ENCODE measurements around the gene ULK3.

ULK3 gene

GRCh38 chr15:74884428-74885223 is 41.7 kb upstream of the ULK3 start:
- H3K27me3 ChIP-seq (ENCODE audit: control insufficient read depth in 1 of 2, insufficient read depth in 2 of 2, low read length in 2 of 2): no peaks in the 10 kb centered on the region
- no peak overlapping the region for H3K9ac ChIP-seq (ENCODE audit: low read length in 2 of 2)
- no peak overlapping the region for H3K4me3 ChIP-seq (ENCODE audit: low read length in 2 of 2)
- no peak overlapping the region for H3K27ac ChIP-seq (ENCODE audit: low read length)
- peaks cover 10% of the 10 kb centered on the region for H3K4me1 ChIP-seq (ENCODE audit: control insufficient read depth, insufficient read depth, low read length)
- H3K9me3 ChIP-seq (ENCODE audit: control insufficient read depth in 2 of 2, low read length in 2 of 2): no peaks in the 10 kb centered on the region
- no peaks in the 10 kb centered on the region for H3K36me3 ChIP-seq (ENCODE audit: control insufficient read depth in 2 of 2, insufficient read depth in 2 of 2, low read length in 2 of 2)

GRCh38 chr15:74882528-74882927 is 39.6 kb upstream of the ULK3 start:
- Histone ChIP-seq H3K4me1 (ENCODE audit: control insufficient read depth, insufficient read depth, low read length) (no peaks in the 10 kb centered on the region), H3K4me3 (ENCODE audit: low read length in 2 of 2) (no peak overlapping the region), H3K9me3 (ENCODE audit: control insufficient read depth in 2 of 2, low read length in 2 of 2) (no peaks in the 10 kb centered on the region), H3K36me3 (ENCODE audit: control insufficient read depth in 2 of 2, insufficient read depth in 2 of 2, low read length in 2 of 2) (no peaks in the 10 kb centered on the region), H3K9ac (ENCODE audit: low read length in 2 of 2) (no peak overlapping the region), H3K27me3 (ENCODE audit: control insufficient read depth in 1 of 2, insufficient read depth in 2 of 2, low read length in 2 of 2) (no peaks in the 10 kb centered on the region), H3K27ac (ENCODE audit: low read length) (no peak overlapping the region)

GRCh38 chr15:74878273-74878672 is 35.3 kb upstream of the ULK3 start:
- no peaks in the 10 kb centered on the region for H3K9me3 ChIP-seq (ENCODE audit: control insufficient read depth in 2 of 2, low read length in 2 of 2)
- H3K9ac ChIP-seq (ENCODE audit: low read length in 2 of 2): no peak overlapping the region
- H3K36me3 ChIP-seq (ENCODE audit: control insufficient read depth in 2 of 2, insufficient read depth in 2 of 2, low read length in 2 of 2): no peaks in the 10 kb centered on the region
- no peaks in the 10 kb centered on the region for H3K27me3 ChIP-seq (ENCODE audit: control insufficient read depth in 1 of 2, insufficient read depth in 2 of 2, low read length in 2 of 2)
- peaks cover 4% of the 10 kb centered on the region for H3K4me1 ChIP-seq (ENCODE audit: control insufficient read depth, insufficient read depth, low read length)
- H3K27ac ChIP-seq (ENCODE audit: low read length): no peak overlapping the region
- no peak overlapping the region for H3K4me3 ChIP-seq (ENCODE audit: low read length in 2 of 2)

- Histone ChIP-seq H3K27me3 (ENCODE audit: control insufficient read depth in 1 of 2, insufficient read depth in 2 of 2, low read length in 2 of 2) (no peaks in the 10 kb centered on the region), H3K4me3 (ENCODE audit: low read length in 2 of 2) (peak overlapping the region; percentile 84 to 94), H3K27ac (ENCODE audit: low read length) (peak overlapping the region; percentile 78), H3K4me1 (ENCODE audit: control insufficient read depth, insufficient read depth, low read length) (peaks cover 23% of the 10 kb centered on the region), H3K36me3 (ENCODE audit: control insufficient read depth in 2 of 2, insufficient read depth in 2 of 2, low read length in 2 of 2) (no peaks in the 10 kb centered on the region), H3K9me3 (ENCODE audit: control insufficient read depth in 2 of 2, low read length in 2 of 2) (no peaks in the 10 kb centered on the region), H3K9ac (ENCODE audit: low read length in 2 of 2) (peak overlapping the region; percentile 73 to 79)
Observed at GRCh38 chr15:74873756-74874424, 30.9 kb upstream of the ULK3 start.

GRCh38 chr15:74873036-74873755 is 30.2 kb upstream of the ULK3 start, which contains the start of gene SCAMP2:
SCAMP2 (minus strand) TSS chr15:74873365; CDS start chr15:74873255, 110 bp downstream.
- H3K9me3 ChIP-seq (ENCODE audit: control insufficient read depth in 2 of 2, low read length in 2 of 2): no peaks in the 10 kb centered on the region
- peak within 1 kb of the TSS; percentile 90 to 94 for H3K9ac ChIP-seq (ENCODE audit: low read length in 2 of 2)
- no peaks in the 10 kb centered on the region for H3K36me3 ChIP-seq (ENCODE audit: control insufficient read depth in 2 of 2, insufficient read depth in 2 of 2, low read length in 2 of 2)
- no peaks in the 10 kb centered on the region for H3K27me3 ChIP-seq (ENCODE audit: control insufficient read depth in 1 of 2, insufficient read depth in 2 of 2, low read length in 2 of 2)
- peaks cover 28% of the 10 kb centered on the region for H3K4me1 ChIP-seq (ENCODE audit: control insufficient read depth, insufficient read depth, low read length)
- H3K27ac ChIP-seq (ENCODE audit: low read length): peak within 1 kb of the TSS; percentile 78
- H3K4me3 ChIP-seq (ENCODE audit: low read length in 2 of 2): peak within 1 kb of the TSS; percentile 84 to 94

- Histone ChIP-seq H3K27ac (ENCODE audit: low read length) (peak overlapping the region; percentile 78), H3K9ac (ENCODE audit: low read length in 2 of 2) (peak overlapping the region; percentile 90 to 94), H3K9me3 (ENCODE audit: control insufficient read depth in 2 of 2, low read length in 2 of 2) (no peaks in the 10 kb centered on the region), H3K4me3 (ENCODE audit: low read length in 2 of 2) (peak overlapping the region; percentile 84 to 94), H3K27me3 (ENCODE audit: control insufficient read depth in 1 of 2, insufficient read depth in 2 of 2, low read length in 2 of 2) (no peaks in the 10 kb centered on the region), H3K4me1 (ENCODE audit: control insufficient read depth, insufficient read depth, low read length) (peaks cover 28% of the 10 kb centered on the region), H3K36me3 (ENCODE audit: control insufficient read depth in 2 of 2, insufficient read depth in 2 of 2, low read length in 2 of 2) (peaks cover 0 to 3% of the 10 kb centered on the region in 2 donors)
Observed at GRCh38 chr15:74872702-74873035, 29.7 kb upstream of the ULK3 start.

- H3K9ac ChIP-seq (ENCODE audit: low read length in 2 of 2): peak overlapping the region in 1 of 2 donors; percentile 13
- H3K27me3 ChIP-seq (ENCODE audit: control insufficient read depth in 1 of 2, insufficient read depth in 2 of 2, low read length in 2 of 2): no peaks in the 10 kb centered on the region
- peak overlapping the region in 1 of 2 donors; percentile 1 for H3K4me3 ChIP-seq (ENCODE audit: low read length in 2 of 2)
- no peak overlapping the region for H3K27ac ChIP-seq (ENCODE audit: low read length)
- peaks cover 28% of the 10 kb centered on the region for H3K4me1 ChIP-seq (ENCODE audit: control insufficient read depth, insufficient read depth, low read length)
- no peaks in the 10 kb centered on the region for H3K9me3 ChIP-seq (ENCODE audit: control insufficient read depth in 2 of 2, low read length in 2 of 2)
- H3K36me3 ChIP-seq (ENCODE audit: control insufficient read depth in 2 of 2, insufficient read depth in 2 of 2, low read length in 2 of 2): peaks cover 0 to 3% of the 10 kb centered on the region in 2 donors
Observed at GRCh38 chr15:74870436-74871215, 27.7 kb upstream of the ULK3 start.

GRCh38 chr15:74869726-74870407 is 26.9 kb upstream of the ULK3 start:
- Histone ChIP-seq H3K27me3 (ENCODE audit: control insufficient read depth in 1 of 2, insufficient read depth in 2 of 2, low read length in 2 of 2) (no peaks in the 10 kb centered on the region), H3K4me3 (ENCODE audit: low read length in 2 of 2) (peak overlapping the region in 1 of 2 donors; percentile 31), H3K4me1 (ENCODE audit: control insufficient read depth, insufficient read depth, low read length) (peaks cover 28% of the 10 kb centered on the region), H3K9ac (ENCODE audit: low read length in 2 of 2) (no peak overlapping the region), H3K9me3 (ENCODE audit: control insufficient read depth in 2 of 2, low read length in 2 of 2) (no peaks in the 10 kb centered on the region), H3K27ac (ENCODE audit: low read length) (no peak overlapping the region), H3K36me3 (ENCODE audit: control insufficient read depth in 2 of 2, insufficient read depth in 2 of 2, low read length in 2 of 2) (peaks cover 0 to 3% of the 10 kb centered on the region in 2 donors)

- H3K27me3 ChIP-seq (ENCODE audit: control insufficient read depth in 1 of 2, insufficient read depth in 2 of 2, low read length in 2 of 2): no peaks in the 10 kb centered on the region
- H3K9ac ChIP-seq (ENCODE audit: low read length in 2 of 2): no peak overlapping the region
- H3K4me1 ChIP-seq (ENCODE audit: control insufficient read depth, insufficient read depth, low read length): peaks cover 28% of the 10 kb centered on the region
- no peaks in the 10 kb centered on the region for H3K9me3 ChIP-seq (ENCODE audit: control insufficient read depth in 2 of 2, low read length in 2 of 2)
- H3K4me3 ChIP-seq (ENCODE audit: low read length in 2 of 2): no peak overlapping the region
- no peak overlapping the region for H3K27ac ChIP-seq (ENCODE audit: low read length)
- peaks cover 0 to 4% of the 10 kb centered on the region in 2 donors for H3K36me3 ChIP-seq (ENCODE audit: control insufficient read depth in 2 of 2, insufficient read depth in 2 of 2, low read length in 2 of 2)
Observed at GRCh38 chr15:74869372-74869725, 26.4 kb upstream of the ULK3 start.

- Histone ChIP-seq H3K4me1 (ENCODE audit: control insufficient read depth, insufficient read depth, low read length) (peaks cover 24% of the 10 kb centered on the region), H3K36me3 (ENCODE audit: control insufficient read depth in 2 of 2, insufficient read depth in 2 of 2, low read length in 2 of 2) (peaks cover 0 to 5% of the 10 kb centered on the region in 2 donors), H3K27me3 (ENCODE audit: control insufficient read depth in 1 of 2, insufficient read depth in 2 of 2, low read length in 2 of 2) (no peaks in the 10 kb centered on the region), H3K9ac (ENCODE audit: low read length in 2 of 2) (peak overlapping the region in 1 of 2 donors; percentile 13), H3K27ac (ENCODE audit: low read length) (no peak overlapping the region), H3K4me3 (ENCODE audit: low read length in 2 of 2) (no peak overlapping the region), H3K9me3 (ENCODE audit: control insufficient read depth in 2 of 2, low read length in 2 of 2) (no peaks in the 10 kb centered on the region)
Observed at GRCh38 chr15:74868059-74868458, 25.1 kb upstream of the ULK3 start.
